Neural cell (in vitro differentiated cells): ENCODE results near the gene ABHD2. TPM values are rescaled to one million over a fixed set of nuclear protein-coding genes. Genes with fewer than 3 reads are reported as not detected.

Experiments
- H2AFZ ChIP-seq: fragments of 200-600, 300-800 bp; sonication (generic), shearing (Covaris generic); 2 replicates; pipeline ENCODE4 v1.6.0; 2014; ENCODE audit warnings: low read depth, mild to moderate bottlenecking, antibody characterized with exemption, low read length, moderate library complexity
- H3F3A ChIP-seq: fragments of 200-600 bp; shearing (Covaris generic); 2 replicates; pipeline ENCODE4 v1.6.1; 2016; ENCODE audit warnings: mild to moderate bottlenecking, moderate library complexity, mixed read lengths, antibody characterized with exemption, low read length; ENCODE audit not compliant: insufficient read depth, poor library complexity, severe bottlenecking
- H3K27ac ChIP-seq: fragments of 200-600, 300-800 bp; sonication (generic), shearing (Covaris generic); 2 replicates; pipeline ENCODE4 v1.5.1; 2014; ENCODE audit warnings: mild to moderate bottlenecking, low read length, moderate library complexity
- H3K27me3 ChIP-seq: fragments of 300-800, 200-600 bp; sonication (generic), shearing (Covaris generic); 2 replicates; pipeline ENCODE4 v1.6.0; 2014; ENCODE audit warnings: mild to moderate bottlenecking, low read depth, low read length, moderate library complexity; ENCODE audit not compliant: insufficient read depth
- H3K36me3 ChIP-seq: fragments of 300-800, 200-600 bp; sonication (generic), shearing (Covaris generic); 2 replicates; pipeline ENCODE4 v1.5.1; 2014; ENCODE audit warnings: mild to moderate bottlenecking, antibody characterized with exemption, low read length, moderate library complexity; ENCODE audit not compliant: insufficient read depth
- H3K4me2 ChIP-seq: fragments of 300-800, 200-600 bp; sonication (generic), shearing (Covaris generic); 2 replicates; pipeline ENCODE4 v1.6.0; 2014; ENCODE audit warnings: mild to moderate bottlenecking, low read length
- H3K4me3 ChIP-seq: fragments of 300-800, 200-600 bp; sonication (generic), shearing (Covaris generic); 2 replicates; pipeline ENCODE4 v1.5.1; 2014; ENCODE audit warnings: mild to moderate bottlenecking, low read length, moderate library complexity
- H3K79me2 ChIP-seq: fragments of 200-600 bp; shearing (Covaris generic); replicated peaks from 2 replicates; pipeline ENCODE4 v1.6.0; 2014; ENCODE audit warnings: mild to moderate bottlenecking, low read length, moderate library complexity; ENCODE audit not compliant: insufficient read depth
- H3K9ac ChIP-seq: fragments of 300-800, 200-600 bp; sonication (generic), shearing (Covaris generic); 2 replicates; pipeline ENCODE4 v1.6.1; 2016; ENCODE audit warnings: mild to moderate bottlenecking, low read length, mixed read lengths
- H3K9me2 ChIP-seq: fragments of 200-600 bp; shearing (Covaris generic); 2 replicates; pipeline ENCODE4 v1.6.1; 2016; ENCODE audit warnings: mild to moderate bottlenecking, low read length, mixed read lengths; ENCODE audit not compliant: insufficient read depth
- H3K9me3 ChIP-seq: fragments of 200-600, 300-800 bp; sonication (generic), shearing (Covaris generic); 2 replicates; pipeline ENCODE4 v1.6.1; 2016; ENCODE audit warnings: mild to moderate bottlenecking, mixed run types, low read length, moderate library complexity, mixed read lengths
- H4K20me1 ChIP-seq: fragments of 200-600 bp; shearing (Covaris generic); 2 replicates; pipeline ENCODE4 v1.6.1; 2016; ENCODE audit warnings: mild to moderate bottlenecking, mixed run types; ENCODE audit not compliant: insufficient read depth
- EP300 ChIP-seq: fragments of 450-650 bp; conservative IDR thresholded peaks from 2 replicates; pipeline ENCODE4 v1.6.1; 2014; ENCODE audit warnings: antibody characterized with exemption, mild to moderate bottlenecking, moderate library complexity; ENCODE audit not compliant: poor library complexity, severe bottlenecking
- EZH2 ChIP-seq: fragments of 200-600, 300-800 bp; shearing (Covaris generic), sonication (generic); IDR thresholded peaks from 2 replicates; pipeline ENCODE4 v1.6.1; 2014; ENCODE audit warnings: antibody characterized with exemption, low read length, borderline replicate concordance, mild to moderate bottlenecking; ENCODE audit not compliant: insufficient read depth, poor library complexity, severe bottlenecking
- MXI1 ChIP-seq: fragments of 450-650 bp; conservative IDR thresholded peaks from 2 replicates; pipeline ENCODE4 v1.6.1; 2014; ENCODE audit warnings: antibody characterized with exemption, mild to moderate bottlenecking; ENCODE audit not compliant: poor library complexity, severe bottlenecking
- POLR2AphosphoS5 ChIP-seq: IDR thresholded peaks from 2 replicates; pipeline ENCODE4 v1.6.1; 2012
- RAD21 ChIP-seq: fragments of 450-650 bp; conservative IDR thresholded peaks from 2 replicates; pipeline ENCODE4 v1.6.1; 2014; ENCODE audit warnings: antibody characterized with exemption, mild to moderate bottlenecking, moderate library complexity
- SMC3 ChIP-seq: fragments of 450-650 bp; conservative IDR thresholded peaks from 2 replicates; pipeline ENCODE4 v1.6.1; 2014; ENCODE audit warnings: antibody characterized with exemption, mild to moderate bottlenecking, moderate library complexity; ENCODE audit not compliant: poor library complexity
- TAF1 ChIP-seq: IDR thresholded peaks from 2 replicates; pipeline ENCODE4 v1.6.1; 2012; ENCODE audit warnings: low read depth
- polyA plus RNA-seq: library from polyadenylated mRNA; depleted of rRNA; stranded (reverse); fragments of >200 nt; gene quantifications from 2 replicates; pipeline ENCODE4 v1.2.3, GENCODE V29; 2014
- TF ChIP-seq, protein P1 (sequence below): fragments of 450-650 bp; IDR thresholded peaks from 2 replicates; pipeline ENCODE4 v1.5.1; 2014; ENCODE audit warnings: antibody characterized with exemption, mild to moderate bottlenecking, moderate library complexity; ENCODE audit not compliant: poor library complexity, severe bottlenecking
- TF ChIP-seq, protein P2 (sequence below): IDR thresholded peaks from 2 replicates; pipeline ENCODE4 v1.6.1; 2012; ENCODE audit warnings: borderline replicate concordance

ABHD2 gene
- polyA plus RNA-seq, 1 donor from 2014 or later = 19.0 TPM

GRCh38 chr15:89208256-89208655, 120.0 kb downstream of the ABHD2 start:
- H3K27ac ChIP-seq = no peak overlapping the region

DNA sequence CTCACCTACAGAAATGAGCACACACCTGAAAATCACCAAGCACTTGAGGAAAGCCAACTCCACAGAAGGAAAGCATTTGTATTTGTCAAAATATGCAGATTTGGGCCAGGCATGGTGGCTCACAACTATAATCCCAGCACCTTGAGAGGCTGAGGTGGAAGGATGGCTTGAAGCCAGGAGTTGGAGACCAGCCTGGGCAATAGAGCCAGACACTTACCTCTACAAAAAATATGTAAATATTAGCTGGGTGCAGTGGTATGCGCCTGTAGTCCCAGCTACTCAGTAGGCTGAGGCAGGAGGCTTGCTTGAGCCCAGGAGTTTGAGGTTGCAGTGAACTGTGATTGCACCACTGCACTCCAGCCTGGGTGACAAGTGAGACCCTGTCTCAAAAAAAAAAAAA, 120.8 kb downstream of the ABHD2 start:
- no peaks in the 10 kb centered on the region for H3K9me2 ChIP-seq
- H3K4me2 ChIP-seq = no peak overlapping the region
- H3K4me3 ChIP-seq = no peak overlapping the region
- H4K20me1 ChIP-seq = no peaks in the 10 kb centered on the region
- H3K27me3 ChIP-seq = no peaks in the 10 kb centered on the region
- H3K79me2 ChIP-seq = no peaks in the 10 kb centered on the region
- no peak overlapping the region for H3K27ac ChIP-seq
- no peak overlapping the region for H2AFZ ChIP-seq
- no peaks in the 10 kb centered on the region for H3K9me3 ChIP-seq
- TF ChIP-seq EZH2 (no peak), POLR2AphosphoS5 (no peak), RAD21 (no peak), MXI1 (no peak), EP300 (no peak), SMC3 (no peak), TAF1 (no peak)
- TF ChIP-seq, protein P1, sequence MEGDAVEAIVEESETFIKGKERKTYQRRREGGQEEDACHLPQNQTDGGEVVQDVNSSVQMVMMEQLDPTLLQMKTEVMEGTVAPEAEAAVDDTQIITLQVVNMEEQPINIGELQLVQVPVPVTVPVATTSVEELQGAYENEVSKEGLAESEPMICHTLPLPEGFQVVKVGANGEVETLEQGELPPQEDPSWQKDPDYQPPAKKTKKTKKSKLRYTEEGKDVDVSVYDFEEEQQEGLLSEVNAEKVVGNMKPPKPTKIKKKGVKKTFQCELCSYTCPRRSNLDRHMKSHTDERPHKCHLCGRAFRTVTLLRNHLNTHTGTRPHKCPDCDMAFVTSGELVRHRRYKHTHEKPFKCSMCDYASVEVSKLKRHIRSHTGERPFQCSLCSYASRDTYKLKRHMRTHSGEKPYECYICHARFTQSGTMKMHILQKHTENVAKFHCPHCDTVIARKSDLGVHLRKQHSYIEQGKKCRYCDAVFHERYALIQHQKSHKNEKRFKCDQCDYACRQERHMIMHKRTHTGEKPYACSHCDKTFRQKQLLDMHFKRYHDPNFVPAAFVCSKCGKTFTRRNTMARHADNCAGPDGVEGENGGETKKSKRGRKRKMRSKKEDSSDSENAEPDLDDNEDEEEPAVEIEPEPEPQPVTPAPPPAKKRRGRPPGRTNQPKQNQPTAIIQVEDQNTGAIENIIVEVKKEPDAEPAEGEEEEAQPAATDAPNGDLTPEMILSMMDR = no peak
- TF ChIP-seq, protein P2, sequence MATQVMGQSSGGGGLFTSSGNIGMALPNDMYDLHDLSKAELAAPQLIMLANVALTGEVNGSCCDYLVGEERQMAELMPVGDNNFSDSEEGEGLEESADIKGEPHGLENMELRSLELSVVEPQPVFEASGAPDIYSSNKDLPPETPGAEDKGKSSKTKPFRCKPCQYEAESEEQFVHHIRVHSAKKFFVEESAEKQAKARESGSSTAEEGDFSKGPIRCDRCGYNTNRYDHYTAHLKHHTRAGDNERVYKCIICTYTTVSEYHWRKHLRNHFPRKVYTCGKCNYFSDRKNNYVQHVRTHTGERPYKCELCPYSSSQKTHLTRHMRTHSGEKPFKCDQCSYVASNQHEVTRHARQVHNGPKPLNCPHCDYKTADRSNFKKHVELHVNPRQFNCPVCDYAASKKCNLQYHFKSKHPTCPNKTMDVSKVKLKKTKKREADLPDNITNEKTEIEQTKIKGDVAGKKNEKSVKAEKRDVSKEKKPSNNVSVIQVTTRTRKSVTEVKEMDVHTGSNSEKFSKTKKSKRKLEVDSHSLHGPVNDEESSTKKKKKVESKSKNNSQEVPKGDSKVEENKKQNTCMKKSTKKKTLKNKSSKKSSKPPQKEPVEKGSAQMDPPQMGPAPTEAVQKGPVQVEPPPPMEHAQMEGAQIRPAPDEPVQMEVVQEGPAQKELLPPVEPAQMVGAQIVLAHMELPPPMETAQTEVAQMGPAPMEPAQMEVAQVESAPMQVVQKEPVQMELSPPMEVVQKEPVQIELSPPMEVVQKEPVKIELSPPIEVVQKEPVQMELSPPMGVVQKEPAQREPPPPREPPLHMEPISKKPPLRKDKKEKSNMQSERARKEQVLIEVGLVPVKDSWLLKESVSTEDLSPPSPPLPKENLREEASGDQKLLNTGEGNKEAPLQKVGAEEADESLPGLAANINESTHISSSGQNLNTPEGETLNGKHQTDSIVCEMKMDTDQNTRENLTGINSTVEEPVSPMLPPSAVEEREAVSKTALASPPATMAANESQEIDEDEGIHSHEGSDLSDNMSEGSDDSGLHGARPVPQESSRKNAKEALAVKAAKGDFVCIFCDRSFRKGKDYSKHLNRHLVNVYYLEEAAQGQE = no peak
- H3K36me3 ChIP-seq = no peaks in the 10 kb centered on the region
- H3K9ac ChIP-seq = no peak overlapping the region
- H3F3A ChIP-seq = no peaks in the 10 kb centered on the region

More at GRCh38 chr15:89208256-89208655, 120.0 kb downstream of the ABHD2 start:
- TF ChIP-seq, protein P1 = no peak
- no peak for TF ChIP-seq MXI1
- TF ChIP-seq EP300 = no peak
- no peaks in the 10 kb centered on the region for H3K9me3 ChIP-seq
- no peaks in the 10 kb centered on the region for H3K79me2 ChIP-seq
- H4K20me1 ChIP-seq = no peaks in the 10 kb centered on the region
- H3K4me3 ChIP-seq = no peak overlapping the region
- H2AFZ ChIP-seq = no peak overlapping the region
- no peak overlapping the region for H3K4me2 ChIP-seq
- no peaks in the 10 kb centered on the region for H3K27me3 ChIP-seq
- no peak overlapping the region for H3K9ac ChIP-seq
- no peaks in the 10 kb centered on the region for H3K36me3 ChIP-seq
- no peaks in the 10 kb centered on the region for H3K9me2 ChIP-seq
- no peaks in the 10 kb centered on the region for H3F3A ChIP-seq
